Uterus (tissue), 4 donors: ENCODE data around the gene XYLT1. TPM values are rescaled to one million over a fixed set of nuclear protein-coding genes. Genes with fewer than 3 reads are reported as not detected.

Source experiments
- DNase-seq, 2 donors: peaks; one replicate each; pipeline ENCODE4 v3.0.0-alpha.2; 2019 to 2020
- H3K27ac ChIP-seq, 2 donors: fragments of 200-600 bp; sonication (generic); 1 replicate in 1 of 2; 2 replicates in 1 of 2; pipeline ENCODE4 v1.5.1; 2016 to 2018
- H3K27me3 ChIP-seq, 2 donors: fragments of 200-600 bp; sonication (generic); one replicate each; pipeline ENCODE4 v1.5.1; 2018 to 2019; ENCODE audit warnings: control low read depth in 1 of 2
- H3K36me3 ChIP-seq, 2 donors: fragments of 200-600 bp; sonication (generic); one replicate each; pipeline ENCODE4 v1.5.1; 2019; ENCODE audit warnings: control low read depth in 1 of 2
- H3K4me1 ChIP-seq, 2 donors: fragments of 200-600 bp; sonication (generic); one replicate each; pipeline ENCODE4 v1.5.1; 2018 to 2019; ENCODE audit warnings: control low read depth in 1 of 2
- H3K4me3 ChIP-seq, 2 donors: fragments of 200-600 bp; sonication (generic); 1 replicate in 1 of 2; 2 replicates in 1 of 2; pipeline ENCODE4 v1.5.1; 2018 to 2019; ENCODE audit warnings: mild to moderate bottlenecking in 1 of 2
- H3K9me3 ChIP-seq, 2 donors: fragments of 200-600 bp; sonication (generic); one replicate each; pipeline ENCODE4 v1.5.1; 2019; ENCODE audit warnings: control low read depth in 1 of 2
- CTCF ChIP-seq, 4 experiments: fragments of 200-600 bp in 2 of 4; fragments of 450-650 bp in 2 of 4; sonication (generic) in 2 of 4; IDR thresholded peaks; one replicate each; pipeline ENCODE4 v1.5.1; 2016 to 2019; ENCODE audit warnings: antibody characterized with exemption in 4 of 4, mild to moderate bottlenecking in 2 of 4, moderate library complexity in 1 of 4
- POLR2A ChIP-seq, 2 donors: fragments of 450-650 bp; IDR thresholded peaks; one replicate each; pipeline ENCODE4 v1.6.1; 2016; ENCODE audit warnings: antibody characterized with exemption in 2 of 2, mild to moderate bottlenecking in 1 of 2, moderate library complexity in 1 of 2
- intact Hi-C: fragments of 100-400 bp; cut with DNase I; formaldehyde crosslinking; loops from one replicate; pipeline ENCODE4 v1.15.1; 2023; ENCODE audit warnings: low total_unique reads
- total RNA-seq, 4 donors: library from RNA; depleted of rRNA in 3 of 4; stranded (reverse); fragments of >200 nt in 3 of 4; gene quantifications; one replicate each; pipeline versions ENCODE4 v1.1.0 to v1.2.4, GENCODE V29; 2014 to 2023
- donor health status: DM: yes; HTN: yes; CAD: no.

The XYLT1 gene
- total RNA-seq, 4 donors from 2014 or later = 1.5 to 42.2 (median 15.7) TPM

GRCh38 chr16:17154981-17155380 is 315.8 kb downstream of the XYLT1 start:
- TF ChIP-seq CTCF (IDR thresholded peaks at IDR 0.05) (no peak), POLR2A (IDR thresholded peaks at IDR 0.05) (no peak)
- Histone ChIP-seq H3K27ac (no peak overlapping the region), H3K27me3 (no peaks in the 10 kb centered on the region), H3K9me3 (no peaks in the 10 kb centered on the region), H3K4me1 (no peaks in the 10 kb centered on the region), H3K36me3 (no peaks in the 10 kb centered on the region), H3K4me3 (no peak overlapping the region)
- intact Hi-C loops = no loop called here
- no peak for DNase-seq

- no peak for DNase-seq
- Histone ChIP-seq H3K9me3 (no peaks in the 10 kb centered on the region), H3K4me1 (no peaks in the 10 kb centered on the region), H3K27ac (no peak overlapping the region), H3K27me3 (no peaks in the 10 kb centered on the region), H3K4me3 (no peak overlapping the region), H3K36me3 (no peaks in the 10 kb centered on the region)
- intact Hi-C loops = no loop called here
- TF ChIP-seq POLR2A (IDR thresholded peaks at IDR 0.05) (no peak), CTCF (IDR thresholded peaks at IDR 0.05) (no peak)
Observed at GRCh38 chr16:17152311-17152710, 318.4 kb downstream of the XYLT1 start.

GRCh38 chr16:17151335-17151734 is 319.4 kb downstream of the XYLT1 start:
- H3K27ac ChIP-seq = no peak overlapping the region
- intact Hi-C loops = no loop called here

GRCh38 chr16:17149904-17150483 is 320.8 kb downstream of the XYLT1 start:
- DNase-seq = no peak
- intact Hi-C loops = no loop called here
- Histone ChIP-seq H3K9me3 (no peaks in the 10 kb centered on the region), H3K27ac (no peak overlapping the region), H3K27me3 (no peaks in the 10 kb centered on the region), H3K36me3 (no peaks in the 10 kb centered on the region), H3K4me3 (no peak overlapping the region), H3K4me1 (no peaks in the 10 kb centered on the region)
- TF ChIP-seq POLR2A (IDR thresholded peaks at IDR 0.05) (no peak), CTCF (IDR thresholded peaks at IDR 0.05) (no peak)

More at GRCh38 chr16:17151335-17151734, 319.4 kb downstream of the XYLT1 start:
- Histone ChIP-seq H3K36me3 (no peaks in the 10 kb centered on the region), H3K4me3 (no peak overlapping the region), H3K9me3 (no peaks in the 10 kb centered on the region), H3K4me1 (no peaks in the 10 kb centered on the region), H3K27me3 (no peaks in the 10 kb centered on the region)
- DNase-seq = no peak
- TF ChIP-seq CTCF (IDR thresholded peaks at IDR 0.05) = no peak
- TF ChIP-seq POLR2A (IDR thresholded peaks at IDR 0.05) = no peak

- H3K9me3 ChIP-seq = no peaks in the 10 kb centered on the region
- TF ChIP-seq CTCF (IDR thresholded peaks at IDR 0.05) (no peak), POLR2A (IDR thresholded peaks at IDR 0.05) (no peak)
- no peak for DNase-seq
- H3K27ac ChIP-seq = no peak overlapping the region
- intact Hi-C loops = no loop called here
- no peaks in the 10 kb centered on the region for H3K27me3 ChIP-seq
- no peak overlapping the region for H3K4me3 ChIP-seq
- H3K36me3 ChIP-seq = no peaks in the 10 kb centered on the region
- no peaks in the 10 kb centered on the region for H3K4me1 ChIP-seq
Observed at GRCh38 chr16:17147942-17148341, 322.8 kb downstream of the XYLT1 start.
